LNCAP (cell line): ENCODE results near the gene CFAP119.

ENCODE experiments used
- CTCF ChIP-seq: fragments of 450-650 bp; IDR thresholded peaks from 2 replicates; pipeline ENCODE4 v1.5.1; 2017; ENCODE audit warnings: mild to moderate bottlenecking

The CFAP119 gene

GRCh38 chr16:30767767-30768465, 6.1 kb upstream of the CFAP119 start:
- TF ChIP-seq CTCF = no peak

GRCh38 chr16:30766933-30767284, 5.0 kb upstream of the CFAP119 start:
- no peak for TF ChIP-seq CTCF

- TF ChIP-seq CTCF = no peak
These were observed 4.5 kb upstream of the CFAP119 start for GRCh38 chr16:30766206-30766932.

- TF ChIP-seq CTCF = no peak
These were observed 3.1 kb upstream of the CFAP119 start for GRCh38 chr16:30764816-30765465.

- no peak for TF ChIP-seq CTCF
These were observed 2.2 kb upstream of the CFAP119 start for GRCh38 chr16:30764086-30764485.

- TF ChIP-seq CTCF = no peak
These were observed 1.3 kb upstream of the CFAP119 start for GRCh38 chr16:30762991-30763725.

- TF ChIP-seq CTCF = no peak
These were observed 385 bp downstream of the CFAP119 start for GRCh38 chr16:30761427-30761927.
